Testis (tissue), 2 donors: ENCODE data around the gene EPB41L1.

Experiments used
- CTCF ChIP-seq, 3 experiments: fragments of 450-650 bp in 2 of 3; fragments of 200-600 bp in 1 of 3; sonication (generic) in 1 of 3; IDR thresholded peaks; one replicate each; pipeline ENCODE4 v1.5.1; 2016 to 2019; ENCODE audit warnings: antibody characterized with exemption in 3 of 3, mild to moderate bottlenecking in 2 of 3, moderate library complexity in 1 of 3
- POLR2A ChIP-seq: fragments of 450-650 bp; IDR thresholded peaks from one replicate; pipeline ENCODE4 v1.6.1; 2017; ENCODE audit warnings: antibody characterized with exemption, mild to moderate bottlenecking, moderate library complexity

GRCh38 chr20:36241678-36242077, 87.1 kb downstream of the EPB41L1 start:
- TF ChIP-seq CTCF (IDR thresholded peaks at IDR 0.05) = no peak
- TF ChIP-seq POLR2A = no peak
